Activated CD8-positive, alpha-beta T cell treated with anti-CD3 and anti-CD28 coated beads for 36 hours (primary cell): ENCODE results near the gene CCNA2. TPM values are rescaled to one million over a fixed set of nuclear protein-coding genes. Genes with fewer than 3 reads are reported as not detected.
A peak's percentile ranks its signal among the peaks of the same experiment; 100 is the strongest.

ENCODE experiments used
- ATAC-seq: fragments of 200-7000 bp; cut with Tn5 transposase; one replicate; pipeline ENCODE4 v1.10.0; 2021; ENCODE audit warnings: mild to moderate bottlenecking, moderate library complexity
- CTCF ChIA-PET: fragments of 350-600 bp; sonication (Branson Sonifier 250); formaldehyde crosslinking; loops from one replicate; lab custom pipeline; 2021; ENCODE audit warnings: antibody characterized with exemption; lab: Charles Lee
- POLR2A ChIA-PET: fragments of 350-600 bp; sonication (Branson Sonifier 250); formaldehyde crosslinking; loops from one replicate; lab custom pipeline; 2021; ENCODE audit warnings: antibody characterized with exemption; lab: Charles Lee
- DNase-seq: peaks from one replicate; pipeline ENCODE4 v3.0.0-alpha.2; 2020
- H3K27ac Mint-ChIP-seq: one replicate; pipeline ENCODE4 v1.8.0; 2021; ENCODE audit warnings: mild to moderate bottlenecking, mixed read lengths
- H3K27me3 Mint-ChIP-seq: one replicate; pipeline ENCODE4 v1.8.0; 2021; ENCODE audit warnings: mixed read lengths
- H3K36me3 Mint-ChIP-seq: one replicate; pipeline ENCODE4 v1.8.0; 2021; ENCODE audit warnings: low read depth, mixed read lengths
- H3K4me1 Mint-ChIP-seq: one replicate; pipeline ENCODE4 v1.8.0; 2021; ENCODE audit warnings: low read depth, mixed read lengths
- H3K4me3 Mint-ChIP-seq: one replicate; pipeline ENCODE4 v1.8.0; 2021; ENCODE audit warnings: mild to moderate bottlenecking, moderate library complexity, mixed read lengths
- H3K9me3 Mint-ChIP-seq: one replicate; pipeline ENCODE4 v1.8.0; 2021; ENCODE audit warnings: mixed read lengths
- CTCF ChIP-seq: fragments of 200-600 bp; IDR thresholded peaks from one replicate; pipeline ENCODE4 v1.8.0; 2022; ENCODE audit warnings: antibody characterized with exemption, mild to moderate bottlenecking
- intact Hi-C: fragments of 100-400 bp; cut with micrococcal nuclease; formaldehyde crosslinking; loops from one replicate; pipeline ENCODE4 v1.10.0; 2022
- total RNA-seq, 2 experiments: library from RNA; stranded (reverse); gene quantifications; one replicate each; pipeline ENCODE4 v1.2.3, GENCODE V29; 2021

Gene CCNA2
- total RNA-seq, 2 experiments from 2014 or later = 102 to 105 TPM

- TF ChIP-seq CTCF = no peak
- POLR2A ChIA-PET = no interaction called here
- CTCF ChIA-PET = no interaction called here
- intact Hi-C loops = no loop called here
- H3K9me3 Mint-ChIP-seq = no peaks in the 10 kb centered on the region
- no peak overlapping the region for H3K4me3 Mint-ChIP-seq
- peaks cover 2% of the 10 kb centered on the region for H3K36me3 Mint-ChIP-seq
- ATAC-seq = no peak
- no peaks in the 10 kb centered on the region for H3K4me1 Mint-ChIP-seq
- no peak overlapping the region for H3K27ac Mint-ChIP-seq
- no peaks in the 10 kb centered on the region for H3K27me3 Mint-ChIP-seq
- DNase-seq = no peak
Measured at GRCh38 chr4:121829511-121829910, 5.8 kb upstream of the CCNA2 start.

GRCh38 chr4:121827853-121828252, 4.2 kb upstream of the CCNA2 start:
- Mint-ChIP-seq H3K9me3 (no peaks in the 10 kb centered on the region), H3K27me3 (no peaks in the 10 kb centered on the region), H3K36me3 (peaks cover 7% of the 10 kb centered on the region), H3K4me1 (peaks cover 3% of the 10 kb centered on the region), H3K4me3 (no peak overlapping the region), H3K27ac (no peak overlapping the region)
- intact Hi-C loops = no loop called here
- no peak for TF ChIP-seq CTCF
- CTCF ChIA-PET = no interaction called here
- ATAC-seq = no peak
- POLR2A ChIA-PET = no interaction called here
- no peak for DNase-seq

- Mint-ChIP-seq H3K36me3 (peaks cover 27% of the 10 kb centered on the region), H3K4me1 (peaks cover 13% of the 10 kb centered on the region), H3K27me3 (no peaks in the 10 kb centered on the region), H3K4me3 (no peak overlapping the region), H3K9me3 (no peaks in the 10 kb centered on the region), H3K27ac (no peak overlapping the region)
- ATAC-seq (no peak), DNase-seq (no peak)
- intact Hi-C loops = no loop called here
- no peak for TF ChIP-seq CTCF
- ChIA-PET CTCF (interaction anchor here (1.1 kb wide), 2 partner anchors 12 to 24 kb away, joined by 3 to 4 read pairs; partner anchors contain the start of gene EXOSC9), POLR2A (no interaction called here)
Measured at GRCh38 chr4:121824950-121825349, 1.3 kb upstream of the CCNA2 start.

GRCh38 chr4:121824171-121824527, 466 bp upstream of the CCNA2 start:
- ATAC-seq (no peak), DNase-seq (no peak)
- Mint-ChIP-seq H3K27me3 (no peaks in the 10 kb centered on the region), H3K4me3 (peak overlapping the region; percentile 97), H3K9me3 (no peaks in the 10 kb centered on the region), H3K4me1 (peaks cover 17% of the 10 kb centered on the region), H3K27ac (peak overlapping the region; percentile 92), H3K36me3 (peaks cover 32% of the 10 kb centered on the region)
- intact Hi-C loops = no loop called here
- no peak for TF ChIP-seq CTCF
- CTCF ChIA-PET = interaction anchor here (1.0 to 1.1 kb wide), 3 partner anchors 12 to 76 kb away, joined by 3 to 4 read pairs (median 4); partner anchors contain the start of gene EXOSC9
- POLR2A ChIA-PET = interaction anchor here (0.6 to 1.7 kb wide), 7 partner anchors 11 to 76 kb away, joined by 3 to 8 read pairs (median 4); partner anchors contain the start of genes BBS7 and EXOSC9

GRCh38 chr4:121822796-121823504, 733 bp downstream of the CCNA2 start:
- DNase-seq = peak; percentile 64
- CTCF ChIA-PET = interaction anchor here (1.3 to 1.9 kb wide), 2 partner anchors 12 to 22 kb away, joined by 4 to 5 read pairs; partner anchors contain the start of gene EXOSC9
- peaks cover 44% of the 10 kb centered on the region for H3K36me3 Mint-ChIP-seq

More at GRCh38 chr4:121822796-121823504, 733 bp downstream of the CCNA2 start:
- Mint-ChIP-seq H3K27ac (peak overlapping the region; percentile 92), H3K9me3 (no peaks in the 10 kb centered on the region), H3K27me3 (no peaks in the 10 kb centered on the region), H3K4me1 (peaks cover 24% of the 10 kb centered on the region), H3K4me3 (peak overlapping the region; percentile 97)
- peak; percentile 22 for ATAC-seq
- no peak for TF ChIP-seq CTCF
- POLR2A ChIA-PET = interaction anchor here (1.1 to 1.7 kb wide), 4 partner anchors 19 to 47 kb away, joined by 3 to 8 read pairs (median 6); partner anchors contain the start of genes BBS7 and EXOSC9
- intact Hi-C loops = no loop called here
